Activated CD4-positive, alpha-beta memory T cell treated with anti-CD3 and anti-CD28 coated beads for 36 hours (primary cell): Measurements from ENCODE around the gene SH2B2. TPM values are rescaled to one million over a fixed set of nuclear protein-coding genes. Genes with fewer than 3 reads are reported as not detected.

Experiments used
- CTCF ChIA-PET: fragments of 350-600 bp; sonication (Branson Sonifier 250); formaldehyde crosslinking; loops from one replicate; lab custom pipeline; 2021; ENCODE audit warnings: antibody characterized with exemption, inconsistent platforms; lab: Charles Lee
- POLR2A ChIA-PET: fragments of 350-600 bp; sonication (Branson Sonifier 250); formaldehyde crosslinking; loops from one replicate; lab custom pipeline; 2021; ENCODE audit warnings: antibody characterized with exemption; lab: Charles Lee
- DNase-seq: peaks from one replicate; pipeline ENCODE4 v3.0.0-alpha.2; 2020
- H3K27ac Mint-ChIP-seq: one replicate; pipeline ENCODE4 v1.8.0; 2021; ENCODE audit warnings: mixed read lengths
- H3K27me3 Mint-ChIP-seq: one replicate; pipeline ENCODE4 v1.8.0; 2021; ENCODE audit warnings: mixed read lengths
- H3K36me3 Mint-ChIP-seq: one replicate; pipeline ENCODE4 v1.8.0; 2021; ENCODE audit warnings: mixed read lengths
- H3K4me1 Mint-ChIP-seq: one replicate; pipeline ENCODE4 v1.8.0; 2021; ENCODE audit warnings: low read depth, mixed read lengths
- H3K4me3 Mint-ChIP-seq: one replicate; pipeline ENCODE4 v1.8.0; 2021; ENCODE audit warnings: mild to moderate bottlenecking, mixed read lengths
- H3K9me3 Mint-ChIP-seq: one replicate; pipeline ENCODE4 v1.8.0; 2021; ENCODE audit warnings: mixed read lengths
- intact Hi-C: fragments of 100-400 bp; cut with micrococcal nuclease; formaldehyde crosslinking; loops from one replicate; pipeline ENCODE4 v1.15.1; 2023
- total RNA-seq, 2 experiments: library from RNA; stranded (reverse); gene quantifications; one replicate each; pipeline ENCODE4 v1.2.3, GENCODE V29; 2021

Gene SH2B2
- total RNA-seq = 1 to 10 TPM; 3.8 to 4.7 TPM

DNA sequence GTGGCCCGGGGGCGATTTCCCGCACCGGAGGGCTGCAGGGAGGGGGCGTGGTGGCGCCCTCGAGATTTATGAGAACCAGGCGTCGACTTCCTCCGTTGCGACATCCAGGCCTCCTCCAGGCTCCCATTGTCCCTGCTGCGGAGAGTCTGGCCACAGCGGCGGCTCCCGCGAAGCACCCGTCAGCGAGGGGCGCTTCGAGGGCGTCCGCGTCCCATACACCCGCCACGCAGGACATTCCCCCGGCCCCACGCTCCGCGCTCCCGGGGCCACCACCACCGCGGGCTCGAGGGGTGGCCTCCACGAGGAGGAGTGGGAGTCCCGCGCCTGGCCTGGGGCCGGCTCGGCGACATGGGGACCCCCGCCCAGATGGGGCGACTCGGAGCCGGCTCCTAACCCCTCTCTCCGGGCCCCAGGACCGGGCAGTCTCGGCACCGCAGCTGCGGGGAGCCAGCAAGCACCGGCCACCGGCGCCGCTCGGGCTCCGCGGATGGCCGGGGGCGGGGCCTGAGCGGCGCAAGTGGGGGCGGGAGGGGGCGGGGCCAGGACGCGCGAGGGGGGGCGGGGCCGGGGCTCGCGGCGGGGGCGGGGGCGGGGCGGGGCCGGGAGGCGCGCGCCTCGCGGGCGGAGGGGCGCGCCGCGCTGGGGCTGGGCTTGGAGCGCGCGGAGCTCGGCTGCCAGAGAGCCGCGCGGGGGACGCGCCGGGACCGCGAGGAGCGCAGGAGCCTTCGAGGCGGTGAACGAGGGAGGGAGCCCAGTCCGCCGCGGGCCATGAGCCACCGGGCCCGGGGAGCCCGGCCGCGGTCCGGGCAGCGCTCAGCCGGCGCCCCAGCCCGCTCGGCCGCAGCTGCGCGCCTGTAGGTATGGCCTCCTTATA lies at the start of gene SH2B2:
Gene SH2B2 (plus strand): TSS at position 632 of the 874 bp plus-strand sequence. CDS start 13,683 bp downstream, outside the sequence.
- Mint-ChIP-seq H3K27me3 (peaks cover 6% of the 10 kb centered on the region), H3K4me3 (peak within 1 kb of the TSS; percentile 68), H3K36me3 (no peaks in the 10 kb centered on the region), H3K27ac (no peak within 1 kb of the TSS), H3K4me1 (peaks cover 34% of the 10 kb centered on the region), H3K9me3 (no peaks in the 10 kb centered on the region)
- POLR2A ChIA-PET = interaction anchor here (1.1 kb wide), 1 partner anchor 107 kb away, joined by 3 read pairs; no protein-coding TSS in a partner anchor
- CTCF ChIA-PET = interaction anchor here (1.1 kb wide), 1 partner anchor 164 kb away, joined by 4 read pairs; no protein-coding TSS in a partner anchor
- peak; percentile 56 for DNase-seq
- intact Hi-C loops = loop anchor here (1.0 to 5.0 kb wide), 2 partner anchors 110 to 176 kb away; partner anchors contain the start of genes ALKBH4, LRWD1 and PRKRIP1

DNA sequence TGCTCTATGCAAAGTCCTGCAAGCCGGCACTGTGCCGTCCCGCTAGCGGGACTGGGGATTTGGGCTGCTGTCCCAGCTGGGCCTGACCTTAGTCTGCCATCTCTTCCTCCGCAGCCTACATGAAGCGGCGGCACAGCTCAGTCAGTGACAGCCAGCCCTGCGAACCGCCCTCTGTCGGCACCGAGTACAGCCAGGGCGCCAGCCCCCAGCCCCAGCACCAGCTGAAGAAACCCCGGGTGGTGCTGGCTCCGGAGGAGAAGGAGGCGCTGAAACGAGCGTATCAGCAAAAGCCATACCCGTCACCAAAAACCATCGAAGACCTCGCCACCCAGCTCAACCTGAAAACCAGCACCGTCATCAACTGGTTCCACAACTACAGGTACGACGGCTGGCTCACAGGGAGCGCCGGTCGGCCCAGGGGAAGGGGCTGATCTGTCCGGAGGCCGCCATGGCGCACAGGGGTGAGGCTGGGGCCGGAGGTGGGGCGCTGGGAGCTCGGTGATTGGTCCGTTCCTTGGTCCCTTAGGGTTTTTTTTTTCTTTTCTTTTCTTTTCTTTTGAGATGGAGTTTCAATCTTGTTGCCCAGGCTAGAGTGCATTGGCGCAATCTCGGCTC lies 47.4 kb upstream of the SH2B2 start:
- Mint-ChIP-seq H3K4me1 (no peaks in the 10 kb centered on the region), H3K36me3 (peaks cover 4% of the 10 kb centered on the region), H3K27me3 (no peaks in the 10 kb centered on the region), H3K9me3 (no peaks in the 10 kb centered on the region), H3K27ac (no peak overlapping the region), H3K4me3 (no peak overlapping the region)
- ChIA-PET POLR2A (no interaction called here), CTCF (interaction anchor here (0.6 kb wide), 1 partner anchor 677 kb away, joined by 3 read pairs; no protein-coding TSS in a partner anchor)
- DNase-seq = no peak
- intact Hi-C loops = loop anchor here (5.0 kb wide), 1 partner anchor 552 kb away; no protein-coding TSS in a partner anchor

DNA sequence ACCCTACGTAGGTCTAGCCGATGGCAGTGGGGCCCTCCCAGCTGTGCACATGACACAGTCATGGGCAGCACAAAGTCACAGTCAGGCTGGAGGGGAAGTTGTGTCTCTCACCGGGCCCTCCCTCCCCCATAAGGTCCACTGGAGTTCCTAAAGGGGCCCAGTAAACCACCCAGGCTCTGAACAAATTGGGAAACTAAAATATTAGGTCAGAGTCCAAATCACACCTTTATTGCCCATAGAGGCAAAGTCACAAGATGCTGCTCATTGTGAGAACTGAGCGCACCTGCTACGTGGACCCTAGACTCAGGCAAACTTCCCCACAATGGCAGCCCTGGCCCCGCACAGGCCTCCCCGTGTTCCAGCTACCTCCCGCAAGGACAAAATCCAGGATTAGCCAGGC lies 45.2 kb upstream of the SH2B2 start:
- Mint-ChIP-seq H3K9me3 (no peaks in the 10 kb centered on the region), H3K36me3 (peaks cover 6% of the 10 kb centered on the region), H3K4me1 (no peaks in the 10 kb centered on the region), H3K27me3 (no peaks in the 10 kb centered on the region), H3K27ac (no peak overlapping the region), H3K4me3 (no peak overlapping the region)
- intact Hi-C loops = no loop called here
- no peak for DNase-seq
- POLR2A ChIA-PET = no interaction called here
- CTCF ChIA-PET = no interaction called here

DNA sequence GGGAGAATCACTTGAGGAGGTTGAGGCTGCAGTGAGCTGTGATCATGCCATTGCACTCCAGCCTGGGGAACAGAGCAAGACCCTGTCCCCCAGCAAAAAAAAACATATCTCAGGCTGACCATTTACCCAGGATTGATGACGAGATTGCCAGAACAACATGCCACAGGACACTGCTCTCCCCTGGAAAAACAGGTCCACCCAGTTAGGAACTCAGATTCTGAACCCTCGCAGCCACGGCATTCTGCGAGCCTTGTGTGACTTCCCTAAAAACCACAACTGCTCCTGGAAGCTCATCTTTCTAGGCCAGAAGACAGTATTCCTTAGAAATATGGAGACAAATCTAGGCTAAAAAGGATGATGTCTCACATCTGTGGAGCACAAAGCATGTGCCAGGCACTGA lies 42.1 kb upstream of the SH2B2 start:
- Mint-ChIP-seq H3K9me3 (no peaks in the 10 kb centered on the region), H3K36me3 (peaks cover 4% of the 10 kb centered on the region)

DNA sequence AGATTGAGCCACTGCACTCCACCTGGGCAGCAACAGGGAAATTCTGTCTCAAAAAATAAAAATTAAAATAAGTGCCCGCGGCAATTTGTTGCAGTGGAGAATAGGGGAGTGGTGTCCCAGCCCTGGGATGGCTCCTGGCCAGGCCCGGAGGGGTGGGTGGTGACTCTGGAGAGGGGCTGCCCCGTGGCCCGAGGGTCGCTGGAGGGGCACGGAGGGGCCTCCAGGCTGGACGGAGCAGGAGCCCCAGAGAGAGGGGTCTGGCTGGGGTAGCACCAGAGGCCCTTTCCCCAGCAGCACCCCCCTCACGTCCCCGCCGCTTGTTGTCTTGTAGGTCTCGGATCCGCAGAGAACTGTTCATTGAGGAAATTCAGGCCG lies 38.6 kb upstream of the SH2B2 start:
- no peak for DNase-seq
- Mint-ChIP-seq H3K4me3 (no peak overlapping the region), H3K36me3 (peaks cover 8% of the 10 kb centered on the region), H3K27ac (no peak overlapping the region), H3K4me1 (no peaks in the 10 kb centered on the region), H3K9me3 (no peaks in the 10 kb centered on the region), H3K27me3 (no peaks in the 10 kb centered on the region)
- intact Hi-C loops = no loop called here
- ChIA-PET POLR2A (no interaction called here), CTCF (no interaction called here)

More for the DNA sequence above, 42.1 kb upstream of the SH2B2 start:
- POLR2A ChIA-PET = no interaction called here
- Mint-ChIP-seq H3K4me3 (no peak overlapping the region), H3K27me3 (no peaks in the 10 kb centered on the region), H3K27ac (no peak overlapping the region), H3K4me1 (no peaks in the 10 kb centered on the region)
- CTCF ChIA-PET = no interaction called here
- no peak for DNase-seq
- intact Hi-C loops = no loop called here

DNA sequence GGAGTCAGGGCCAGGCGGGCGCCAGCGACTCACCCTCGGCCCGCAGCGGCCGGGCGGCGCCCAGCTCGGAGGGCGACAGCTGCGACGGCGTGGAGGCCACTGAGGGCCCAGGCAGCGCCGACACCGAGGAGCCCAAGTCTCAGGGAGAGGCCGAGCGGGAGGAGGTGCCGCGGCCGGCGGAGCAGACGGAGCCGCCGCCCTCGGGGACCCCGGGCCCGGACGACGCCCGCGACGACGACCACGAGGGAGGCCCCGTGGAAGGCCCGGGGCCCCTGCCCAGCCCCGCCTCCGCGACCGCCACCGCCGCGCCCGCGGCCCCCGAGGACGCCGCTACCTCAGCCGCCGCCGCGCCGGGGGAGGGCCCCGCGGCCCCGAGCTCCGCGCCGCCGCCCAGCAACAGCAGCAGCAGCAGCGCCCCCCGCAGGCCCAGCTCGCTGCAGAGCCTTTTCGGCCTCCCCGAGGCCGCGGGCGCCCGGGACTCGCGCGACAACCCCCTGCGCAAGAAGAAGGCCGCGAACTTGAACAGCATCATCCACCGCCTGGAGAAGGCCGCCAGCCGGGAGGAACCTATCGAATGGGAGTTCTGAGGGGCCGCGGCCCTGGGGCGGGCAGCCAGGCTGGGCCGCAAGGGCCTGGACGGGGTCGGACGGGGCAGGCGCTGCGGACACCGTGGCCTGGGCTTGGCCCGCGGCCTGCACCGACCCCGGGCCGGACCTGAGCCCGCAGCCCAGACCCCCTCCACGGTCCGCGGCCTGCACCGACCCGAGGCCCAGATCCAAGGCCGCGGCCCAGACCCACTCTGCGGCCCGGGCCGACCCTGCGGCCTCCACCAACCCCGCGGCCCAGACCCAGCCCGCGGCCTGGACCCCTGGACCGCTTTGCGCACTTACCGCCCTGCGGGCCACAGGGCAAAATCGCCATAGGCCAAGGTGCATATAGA lies 37.9 kb upstream of the SH2B2 start:
- no peaks in the 10 kb centered on the region for H3K4me1 Mint-ChIP-seq
- intact Hi-C loops = no loop called here
- CTCF ChIA-PET = no interaction called here
- no peak for DNase-seq
- peaks cover 8% of the 10 kb centered on the region for H3K36me3 Mint-ChIP-seq
- H3K4me3 Mint-ChIP-seq = no peak overlapping the region
- H3K9me3 Mint-ChIP-seq = no peaks in the 10 kb centered on the region
- no peaks in the 10 kb centered on the region for H3K27me3 Mint-ChIP-seq
- POLR2A ChIA-PET = no interaction called here
- H3K27ac Mint-ChIP-seq = no peak overlapping the region

DNA sequence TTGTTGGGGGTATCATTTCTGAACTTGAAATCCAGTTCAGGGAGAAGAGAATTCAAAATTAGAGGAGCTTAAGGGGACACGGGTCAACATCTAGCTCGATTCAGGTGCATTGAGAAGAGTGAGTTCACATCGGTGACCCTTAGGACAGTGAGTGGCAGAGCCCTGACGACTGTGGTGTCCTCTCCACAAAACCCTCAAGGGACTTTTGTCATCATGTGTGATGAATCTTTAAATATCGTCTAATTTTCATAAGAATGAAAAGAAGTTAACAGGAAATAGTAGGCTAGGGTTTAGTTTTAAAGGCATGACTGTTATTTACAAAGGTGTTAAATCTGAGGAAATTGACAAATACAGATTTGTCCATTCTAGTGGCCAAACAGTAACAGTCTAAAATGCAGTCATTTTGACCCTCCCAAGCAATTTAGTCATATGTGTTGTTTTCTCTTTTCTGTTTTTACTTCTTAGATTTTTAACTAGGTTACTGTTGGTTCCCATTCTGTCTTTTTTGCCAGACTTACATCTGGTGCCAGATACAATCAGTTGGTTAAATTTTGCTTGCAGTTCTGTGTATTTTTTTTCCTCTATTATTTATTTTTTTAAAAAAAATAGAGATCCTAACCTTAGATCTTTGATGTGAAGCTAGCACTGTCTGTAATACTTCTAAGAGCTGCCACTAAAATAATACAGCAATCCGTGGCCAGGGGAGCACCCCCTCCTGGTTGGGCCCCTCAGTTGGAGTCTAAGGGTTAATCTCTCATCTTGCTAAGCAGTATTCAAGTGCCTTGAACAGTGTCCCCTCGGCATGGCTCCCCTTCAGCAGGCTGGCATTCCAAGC lies 34.9 kb upstream of the SH2B2 start:
- Mint-ChIP-seq H3K4me3 (no peak overlapping the region), H3K27me3 (no peaks in the 10 kb centered on the region), H3K4me1 (no peaks in the 10 kb centered on the region), H3K27ac (no peak overlapping the region), H3K36me3 (peaks cover 6% of the 10 kb centered on the region), H3K9me3 (no peaks in the 10 kb centered on the region)
- ChIA-PET CTCF (interaction anchor here (0.9 kb wide), 1 partner anchor 15 kb away, joined by 3 read pairs; no protein-coding TSS in a partner anchor), POLR2A (no interaction called here)
- intact Hi-C loops = no loop called here
- DNase-seq = no peak

DNA sequence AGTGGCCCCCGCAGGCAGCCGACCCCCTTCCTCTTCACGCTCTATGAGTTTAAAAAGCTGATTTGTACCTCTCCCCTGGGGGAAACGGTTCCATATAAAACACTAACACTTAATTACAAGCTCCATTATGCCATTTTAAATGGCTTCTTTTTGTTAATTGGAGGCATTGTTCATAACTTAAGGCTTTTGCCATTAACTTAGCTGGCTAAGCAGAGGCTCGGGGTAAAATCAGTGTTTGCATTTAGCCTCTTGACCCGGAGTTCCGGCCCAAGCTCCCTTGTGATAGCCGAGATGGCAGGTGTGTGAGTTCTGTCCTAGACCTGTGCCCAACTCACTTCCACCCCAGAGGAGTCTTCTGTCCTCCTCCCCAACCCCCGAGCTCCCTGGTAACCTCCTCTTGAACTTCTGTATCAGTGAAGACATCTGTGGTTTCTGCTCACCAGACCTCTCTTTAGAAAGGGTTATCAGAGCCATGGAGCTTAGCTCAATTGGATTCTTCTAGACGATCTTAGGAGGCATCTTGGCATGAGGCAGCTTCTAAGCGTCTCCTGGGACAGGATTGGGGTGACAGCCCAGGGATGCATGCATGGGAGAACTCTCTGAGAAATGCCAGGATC lies 34.2 kb upstream of the SH2B2 start:
- H3K4me3 Mint-ChIP-seq = no peak overlapping the region
- POLR2A ChIA-PET = no interaction called here
- H3K27ac Mint-ChIP-seq = no peak overlapping the region
- intact Hi-C loops = no loop called here
- H3K36me3 Mint-ChIP-seq = peaks cover 6% of the 10 kb centered on the region
- CTCF ChIA-PET = interaction anchor here (0.9 kb wide), 1 partner anchor 16 kb away, joined by 3 read pairs; no protein-coding TSS in a partner anchor
- no peak for DNase-seq
- H3K9me3 Mint-ChIP-seq = no peaks in the 10 kb centered on the region
- no peaks in the 10 kb centered on the region for H3K27me3 Mint-ChIP-seq
- no peaks in the 10 kb centered on the region for H3K4me1 Mint-ChIP-seq

DNA sequence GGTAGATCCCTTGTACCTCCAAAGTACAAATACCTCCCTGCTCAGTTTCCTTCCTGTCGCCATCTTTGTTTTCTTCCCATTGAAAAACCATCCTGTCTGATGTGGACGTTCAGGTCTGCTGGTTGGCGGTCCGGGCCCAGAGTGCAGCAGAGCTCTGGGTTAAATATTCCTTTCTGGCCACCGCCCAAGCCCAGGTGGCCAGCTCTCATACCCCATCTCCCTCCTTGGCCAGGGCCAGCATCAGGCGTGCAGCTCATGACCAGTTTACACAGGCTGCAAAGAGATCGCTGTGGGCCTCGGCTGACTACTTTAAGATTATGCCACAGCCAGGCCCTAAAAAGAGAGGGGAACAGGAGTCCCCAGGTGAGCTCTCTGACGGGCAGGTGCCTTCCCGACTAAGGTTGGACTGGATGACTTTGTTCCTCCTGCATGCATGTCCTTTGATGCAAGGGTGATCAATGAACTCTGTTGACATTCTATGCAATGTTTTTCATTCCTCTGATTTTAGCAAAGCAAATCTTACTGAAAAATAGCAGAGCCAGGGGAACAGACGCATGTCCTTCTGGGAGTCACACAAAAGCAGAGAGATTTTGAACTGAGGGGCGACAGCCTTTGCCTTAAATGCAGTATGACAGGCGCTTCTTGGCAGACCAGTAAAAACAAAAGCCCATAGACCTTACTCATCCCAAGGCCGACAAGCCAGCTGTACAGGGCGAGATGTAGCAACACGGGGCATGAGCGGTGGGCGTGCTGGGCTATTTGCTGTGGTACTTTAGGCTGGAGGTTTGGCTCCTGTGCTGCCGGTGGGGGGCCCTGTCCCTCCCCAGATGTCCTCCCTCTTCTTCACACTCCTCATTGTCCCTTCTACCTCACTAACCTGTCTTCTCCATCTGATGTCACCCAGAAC lies 33.3 kb upstream of the SH2B2 start:
- Mint-ChIP-seq H3K36me3 (peaks cover 6% of the 10 kb centered on the region), H3K4me1 (no peaks in the 10 kb centered on the region), H3K27me3 (no peaks in the 10 kb centered on the region), H3K27ac (no peak overlapping the region), H3K4me3 (no peak overlapping the region), H3K9me3 (no peaks in the 10 kb centered on the region)
- intact Hi-C loops = no loop called here
- DNase-seq = no peak
- ChIA-PET CTCF (interaction anchor here (0.6 kb wide), 1 partner anchor 770 kb away, joined by 3 read pairs; no protein-coding TSS in a partner anchor), POLR2A (no interaction called here)

DNA sequence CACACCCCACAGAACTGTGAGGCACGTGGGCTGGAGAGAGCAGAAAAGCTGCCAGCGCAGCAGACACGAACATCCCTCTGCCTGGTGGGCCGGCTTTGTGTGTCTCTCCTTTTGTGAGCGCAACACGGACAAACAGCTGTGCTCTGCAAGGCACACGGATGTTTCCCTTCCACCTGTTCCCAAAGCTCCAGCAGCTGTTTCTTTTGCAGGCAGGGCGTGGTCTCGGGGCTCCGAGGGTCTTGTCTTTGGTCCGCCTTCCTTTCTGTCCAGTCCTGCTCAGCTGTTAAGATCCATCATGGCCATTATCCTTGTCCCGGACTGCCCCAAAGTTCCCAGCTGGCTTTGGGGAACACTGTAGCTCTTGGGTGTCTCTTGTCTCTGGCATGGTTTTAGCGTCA lies 32.7 kb upstream of the SH2B2 start:
- no peak overlapping the region for H3K4me3 Mint-ChIP-seq
- ChIA-PET CTCF (interaction anchor here (0.6 kb wide), 1 partner anchor 771 kb away, joined by 3 read pairs; no protein-coding TSS in a partner anchor), POLR2A (no interaction called here)
- H3K27ac Mint-ChIP-seq = no peak overlapping the region
- no peaks in the 10 kb centered on the region for H3K9me3 Mint-ChIP-seq
- no peaks in the 10 kb centered on the region for H3K27me3 Mint-ChIP-seq
- H3K36me3 Mint-ChIP-seq = peaks cover 6% of the 10 kb centered on the region
- intact Hi-C loops = no loop called here
- H3K4me1 Mint-ChIP-seq = no peaks in the 10 kb centered on the region
- DNase-seq = no peak
